CD4-positive, CD25-positive, alpha-beta regulatory T cell (primary cell): ENCODE results near the gene GLYAT. TPM values are rescaled to one million over a fixed set of nuclear protein-coding genes. Genes with fewer than 3 reads are reported as not detected.

Experiments used
- ATAC-seq, 2 donors: fragments of 150-1000 bp; cut with Tn5 transposase; one replicate each; pipeline ENCODE4 v1.10.0; 2021; ENCODE audit warnings: low read depth in 2 of 2, moderate number of reproducible peaks in 2 of 2, moderate library complexity in 1 of 2
- DNase-seq, 3 donors: peaks; one replicate each; pipeline versions ENCODE4 v3.0.0 to v3.0.0-alpha.2; 2012 to 2022; ENCODE audit warnings: mixed read lengths in 1 of 3
- H3K27ac ChIP-seq: one replicate; pipeline ENCODE4 v1.7.0; 2013; ENCODE audit warnings: mild to moderate bottlenecking, low read length; ENCODE audit not compliant: insufficient read depth, poor library complexity, severe bottlenecking
- H3K27me3 ChIP-seq: one replicate; pipeline ENCODE4 v1.7.0; 2013; ENCODE audit warnings: low read length; ENCODE audit not compliant: control insufficient read depth, insufficient read depth
- H3K36me3 ChIP-seq: one replicate; pipeline ENCODE4 v1.7.0; 2013; ENCODE audit warnings: mild to moderate bottlenecking, low read length, moderate library complexity; ENCODE audit not compliant: control insufficient read depth, insufficient read depth
- H3K4me1 ChIP-seq: 2 replicates; pipeline ENCODE4 v1.7.0; 2013; ENCODE audit warnings: mild to moderate bottlenecking, low read length; ENCODE audit not compliant: insufficient read depth, control insufficient read depth, poor library complexity, severe bottlenecking
- H3K4me3 ChIP-seq: one replicate; pipeline ENCODE4 v1.7.0; 2013; ENCODE audit warnings: low read depth, mild to moderate bottlenecking, low read length, moderate library complexity
- H3K9me3 ChIP-seq, 2 experiments: 1 replicate in 1 of 2; 2 replicates in 1 of 2; pipeline ENCODE4 v1.7.0; 2013; ENCODE audit warnings: low read length in 2 of 2, mild to moderate bottlenecking in 1 of 2, moderate library complexity in 1 of 2; ENCODE audit not compliant: control insufficient read depth in 2 of 2
- H3K27ac Mint-ChIP-seq, 3 donors: one replicate each; pipeline ENCODE4 v1.8.0; 2020 to 2022; ENCODE audit warnings: mild to moderate bottlenecking in 3 of 3, mixed read lengths in 3 of 3, moderate library complexity in 2 of 3
- H3K27me3 Mint-ChIP-seq: one replicate; pipeline ENCODE4 v1.8.0; 2022; ENCODE audit warnings: mild to moderate bottlenecking, mixed read lengths
- H3K36me3 Mint-ChIP-seq: one replicate; pipeline ENCODE4 v1.8.0; 2020; ENCODE audit warnings: mixed read lengths
- H3K4me1 Mint-ChIP-seq, 4 donors: one replicate each; pipeline ENCODE4 v1.8.0; 2020 to 2022; ENCODE audit warnings: mixed read lengths in 4 of 4, mild to moderate bottlenecking in 1 of 4
- H3K4me3 Mint-ChIP-seq, 4 donors: one replicate each; pipeline ENCODE4 v1.8.0; 2020 to 2022; ENCODE audit warnings: mild to moderate bottlenecking in 4 of 4, mixed read lengths in 4 of 4, moderate library complexity in 3 of 4
- H3K9me3 Mint-ChIP-seq, 7 donors: one replicate each; pipeline ENCODE4 v1.8.0; 2020 to 2022; ENCODE audit warnings: mixed read lengths in 7 of 7, mild to moderate bottlenecking in 3 of 7, moderate library complexity in 2 of 7
- polyA plus RNA-seq, 4 donors: library from polyadenylated mRNA; unstranded; fragments of 300-500 nt; fragmentation: Illumina TruSeq; gene quantifications; one replicate each; pipeline ENCODE4 v1.2.3, GENCODE V29; 2021
- total RNA-seq: library from RNA; stranded (reverse); gene quantifications from one replicate; pipeline ENCODE4 v1.2.3, GENCODE V29; 2022

GLYAT gene
- total and polyA plus RNA-seq, 5 donors from 2014 or later = not detected

- no peak overlapping the region for H3K27ac Mint-ChIP-seq
- no peak for ATAC-seq
Observed at GRCh38 chr11:58763120-58763490, 31.4 kb upstream of the GLYAT start.

GRCh38 chr11:58762284-58763119 is 30.8 kb upstream of the GLYAT start:
- H3K4me3 ChIP-seq = no peak overlapping the region
- H3K36me3 ChIP-seq = no peaks in the 10 kb centered on the region
- Mint-ChIP-seq H3K4me3 (no peak overlapping the region), H3K27me3 (peaks cover 5% of the 10 kb centered on the region), H3K4me1 (no peaks in the 10 kb centered on the region), H3K36me3 (no peaks in the 10 kb centered on the region), H3K27ac (peak overlapping the region in 1 of 3 donors; percentile 16), H3K9me3 (peaks cover 0 to 2% (median 0%) of the 10 kb centered on the region in 7 donors)
- DNase-seq (no peak), ATAC-seq (no peak)
- peaks cover 4% of the 10 kb centered on the region for H3K27me3 ChIP-seq
- no peaks in the 10 kb centered on the region for H3K4me1 ChIP-seq
- no peaks in the 10 kb centered on the region for H3K9me3 ChIP-seq
- no peak overlapping the region for H3K27ac ChIP-seq

More at GRCh38 chr11:58763120-58763490, 31.4 kb upstream of the GLYAT start:
- DNase-seq = no peak
- H3K4me1 ChIP-seq = no peaks in the 10 kb centered on the region
- no peak overlapping the region for H3K4me3 ChIP-seq
- Mint-ChIP-seq H3K4me1 (no peaks in the 10 kb centered on the region), H3K4me3 (no peak overlapping the region), H3K9me3 (peaks cover 0 to 2% (median 0%) of the 10 kb centered on the region in 7 donors), H3K27me3 (peaks cover 5% of the 10 kb centered on the region), H3K36me3 (no peaks in the 10 kb centered on the region)
- H3K27me3 ChIP-seq = peaks cover 4% of the 10 kb centered on the region
- H3K36me3 ChIP-seq = no peaks in the 10 kb centered on the region
- H3K27ac ChIP-seq = no peak overlapping the region
- H3K9me3 ChIP-seq = no peaks in the 10 kb centered on the region

DNA sequence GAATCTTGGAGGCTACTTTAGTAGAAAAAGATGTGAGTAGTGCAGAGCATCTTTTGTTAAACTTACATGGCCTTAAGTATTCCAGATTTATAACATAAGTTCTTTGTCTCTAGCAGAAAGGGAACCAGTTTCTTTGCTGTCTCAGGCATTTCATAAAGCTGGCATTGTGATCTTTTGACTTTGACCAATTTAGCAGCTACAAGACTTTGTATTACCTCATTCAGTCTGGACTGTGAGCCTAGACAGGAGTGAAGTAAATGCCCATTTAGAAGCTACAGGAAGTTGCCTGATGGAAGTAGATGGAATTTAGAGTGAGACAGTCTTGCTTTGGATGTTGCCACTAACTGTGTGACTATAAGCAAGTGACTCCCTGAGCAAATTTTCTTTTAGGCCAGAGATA is 25.7 kb upstream of the GLYAT start:
- DNase-seq (no peak), ATAC-seq (no peak)
- Histone ChIP-seq H3K36me3 (no peaks in the 10 kb centered on the region), H3K27me3 (no peaks in the 10 kb centered on the region), H3K9me3 (no peaks in the 10 kb centered on the region), H3K27ac (no peak overlapping the region), H3K4me3 (no peak overlapping the region), H3K4me1 (no peaks in the 10 kb centered on the region)
- Mint-ChIP-seq H3K9me3 (peaks cover 0 to 1% (median 0%) of the 10 kb centered on the region in 7 donors), H3K4me3 (no peak overlapping the region), H3K36me3 (no peaks in the 10 kb centered on the region), H3K27ac (no peak overlapping the region), H3K27me3 (no peaks in the 10 kb centered on the region), H3K4me1 (no peaks in the 10 kb centered on the region)

- peaks cover 4 to 6% of the 10 kb centered on the region in 2 experiments for H3K9me3 ChIP-seq
- peaks cover 4% of the 10 kb centered on the region for H3K27me3 ChIP-seq
- no peaks in the 10 kb centered on the region for H3K4me1 Mint-ChIP-seq
- H3K9me3 Mint-ChIP-seq = peaks cover 0 to 18% (median 6%) of the 10 kb centered on the region in 7 donors
- H3K27ac Mint-ChIP-seq = no peak overlapping the region
- no peaks in the 10 kb centered on the region for H3K4me1 ChIP-seq
- H3K36me3 Mint-ChIP-seq = no peaks in the 10 kb centered on the region
- no peak overlapping the region for H3K4me3 ChIP-seq
- no peak for DNase-seq
- no peaks in the 10 kb centered on the region for H3K36me3 ChIP-seq
- H3K27ac ChIP-seq = no peak overlapping the region
- H3K27me3 Mint-ChIP-seq = peaks cover 6% of the 10 kb centered on the region
- no peak for ATAC-seq
- H3K4me3 Mint-ChIP-seq = no peak overlapping the region
Observed at GRCh38 chr11:58745705-58746364, 14.1 kb upstream of the GLYAT start.

DNA sequence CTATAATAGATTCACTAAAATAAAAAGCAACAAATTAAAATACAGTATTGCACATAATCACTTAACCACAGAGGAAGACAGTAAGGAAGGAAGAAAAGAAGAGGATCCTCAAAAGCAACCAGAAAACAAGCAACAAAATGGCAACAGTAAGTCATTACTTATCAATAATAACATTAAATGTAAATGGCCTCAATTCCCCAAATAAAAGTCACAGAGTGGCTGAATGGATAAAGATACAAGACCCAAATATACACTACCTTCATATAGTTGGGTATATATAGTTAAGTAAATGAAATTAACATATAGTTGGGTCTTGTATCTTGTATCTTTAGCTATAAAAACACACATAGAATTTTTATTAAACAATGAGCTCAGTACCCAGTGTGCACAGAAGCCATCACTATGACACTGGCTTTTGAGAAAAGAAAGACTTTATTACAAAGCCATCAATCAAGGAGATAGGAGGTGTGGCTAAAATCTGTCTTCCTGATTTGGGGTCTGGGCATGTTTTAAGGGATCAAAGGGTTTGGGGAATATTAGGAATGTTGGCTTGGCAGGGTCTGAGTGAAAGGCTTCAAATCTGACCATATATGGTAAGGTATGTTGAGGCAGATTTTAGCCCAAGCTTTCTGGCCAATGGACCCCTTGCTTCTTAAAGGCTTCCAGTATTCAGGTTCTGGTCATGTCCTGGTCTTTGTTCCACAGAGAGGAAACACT is 13.4 kb upstream of the GLYAT start:
- Mint-ChIP-seq H3K27me3 (peaks cover 4% of the 10 kb centered on the region), H3K9me3 (peaks cover 0 to 20% (median 6%) of the 10 kb centered on the region in 7 donors), H3K4me3 (no peak overlapping the region), H3K27ac (no peak overlapping the region), H3K4me1 (peaks cover 0 to 4% (median 0%) of the 10 kb centered on the region in 4 donors), H3K36me3 (no peaks in the 10 kb centered on the region)
- Histone ChIP-seq H3K4me3 (no peak overlapping the region), H3K4me1 (no peaks in the 10 kb centered on the region), H3K27ac (no peak overlapping the region), H3K27me3 (peaks cover 4% of the 10 kb centered on the region), H3K36me3 (no peaks in the 10 kb centered on the region), H3K9me3 (peaks cover 4 to 6% of the 10 kb centered on the region in 2 experiments)
- ATAC-seq (no peak), DNase-seq (no peak)

DNA sequence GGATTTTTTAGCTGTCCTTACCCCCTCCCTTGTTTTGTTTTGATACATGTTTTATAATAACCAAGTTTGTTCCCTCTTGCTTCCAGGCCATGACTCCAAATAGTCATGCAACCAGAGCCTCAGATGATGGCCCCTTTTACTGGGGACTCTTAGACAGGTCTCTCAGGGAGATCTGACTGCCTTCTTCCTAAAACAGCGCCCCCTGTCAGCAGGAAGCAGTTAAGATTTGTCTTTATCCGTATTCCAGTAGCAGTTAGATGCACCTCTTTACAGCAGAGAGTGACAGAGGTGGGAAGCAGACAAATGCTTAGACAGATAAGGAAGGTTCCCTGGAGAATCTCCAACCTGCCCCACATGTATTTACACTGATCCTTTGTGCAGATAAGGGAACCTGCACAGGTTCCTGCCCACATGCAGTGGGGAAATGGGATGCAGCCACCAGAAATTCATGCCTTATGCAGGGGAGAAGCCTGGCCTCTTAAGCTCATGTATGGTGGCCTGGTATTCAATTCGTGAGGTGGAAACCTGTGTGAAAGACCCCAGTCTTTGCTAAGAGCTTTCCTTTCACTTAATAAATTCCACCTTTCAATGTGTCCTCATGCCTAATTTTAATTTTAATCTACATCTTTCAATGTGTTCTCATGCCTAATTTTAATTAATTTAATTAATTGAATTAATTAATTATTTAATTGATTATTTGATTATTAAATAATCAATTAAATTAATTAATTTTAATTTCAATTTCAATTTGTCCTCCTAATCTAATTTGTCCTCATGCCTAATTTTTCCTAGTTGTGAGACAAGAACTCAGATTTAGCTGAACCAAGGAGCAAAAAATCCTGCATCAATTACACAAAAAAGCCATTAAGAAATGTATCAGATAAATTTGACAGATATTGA is 11.5 kb upstream of the GLYAT start:
- H3K36me3 ChIP-seq = no peaks in the 10 kb centered on the region
- no peak overlapping the region for H3K4me3 ChIP-seq
- Mint-ChIP-seq H3K4me3 (no peak overlapping the region), H3K36me3 (no peaks in the 10 kb centered on the region), H3K27me3 (peaks cover 4% of the 10 kb centered on the region), H3K27ac (no peak overlapping the region), H3K9me3 (peaks cover 0 to 20% (median 6%) of the 10 kb centered on the region in 7 donors), H3K4me1 (peaks cover 0 to 4% (median 0%) of the 10 kb centered on the region in 4 donors)
- H3K9me3 ChIP-seq = peaks cover 4 to 6% of the 10 kb centered on the region in 2 experiments
- H3K4me1 ChIP-seq = no peaks in the 10 kb centered on the region
- H3K27ac ChIP-seq = no peak overlapping the region
- no peak for ATAC-seq
- DNase-seq = peak in 1 of 3 donors; percentile 5
- H3K27me3 ChIP-seq = peaks cover 4% of the 10 kb centered on the region

GRCh38 chr11:58742140-58742539 is 10.4 kb upstream of the GLYAT start:
- Histone ChIP-seq H3K9me3 (peaks cover 4 to 6% of the 10 kb centered on the region in 2 experiments), H3K36me3 (no peaks in the 10 kb centered on the region), H3K27ac (no peak overlapping the region), H3K4me1 (no peaks in the 10 kb centered on the region), H3K27me3 (peaks cover 4% of the 10 kb centered on the region), H3K4me3 (no peak overlapping the region)
- Mint-ChIP-seq H3K4me3 (no peak overlapping the region), H3K36me3 (no peaks in the 10 kb centered on the region), H3K4me1 (peaks cover 0 to 4% (median 0%) of the 10 kb centered on the region in 4 donors), H3K9me3 (peaks cover 0 to 20% (median 6%) of the 10 kb centered on the region in 7 donors), H3K27ac (no peak overlapping the region), H3K27me3 (peaks cover 4% of the 10 kb centered on the region)
- no peak for ATAC-seq
- DNase-seq = no peak
